GM23338 (cell line): ENCODE data around the gene CASQ1. TPM values are rescaled to one million over a fixed set of nuclear protein-coding genes. Genes with fewer than 3 reads are reported as not detected.

ENCODE experiments used
- ATAC-seq: fragments of 200-7000 bp; cut with Tn5 transposase; 3 replicates; pipeline ENCODE4 v1.9.1; 2020
- DNase-seq: peaks from one replicate; pipeline ENCODE4 v3.0.0-alpha.2; 2015; ENCODE audit warnings: low spot score
- H2AFZ ChIP-seq: fragments of 200-600 bp; sonication (generic); 2 replicates; pipeline ENCODE4 v1.8.0; 2016; ENCODE audit warnings: antibody characterized with exemption, mild to moderate bottlenecking, moderate library complexity
- H3F3A ChIP-seq: fragments of 200-600 bp; sonication (generic); replicated peaks from 2 replicates; pipeline ENCODE4 v1.8.0; 2017; ENCODE audit warnings: antibody characterized with exemption, mixed run types, low read depth
- H3K27ac ChIP-seq: fragments of 200-600 bp; sonication (generic); 2 replicates; pipeline ENCODE4 v1.6.1; 2016; ENCODE audit warnings: low read depth
- H3K27me3 ChIP-seq: fragments of 200-600 bp; sonication (generic); 2 replicates; pipeline ENCODE4 v1.8.0; 2016; ENCODE audit warnings: mild to moderate bottlenecking, mixed run types, moderate library complexity; ENCODE audit not compliant: insufficient read depth
- H3K36me3 ChIP-seq: fragments of 200-600 bp; sonication (generic); 2 replicates; pipeline ENCODE4 v1.8.0; 2016; ENCODE audit warnings: mild to moderate bottlenecking; ENCODE audit not compliant: insufficient read depth
- H3K4me1 ChIP-seq: fragments of 200-600 bp; sonication (generic); 2 replicates; pipeline ENCODE4 v1.8.0; 2016; ENCODE audit warnings: mild to moderate bottlenecking, moderate library complexity; ENCODE audit not compliant: insufficient read depth
- H3K4me2 ChIP-seq: fragments of 200-600 bp; sonication (generic); 2 replicates; pipeline ENCODE4 v1.7.1; 2017; ENCODE audit warnings: mixed run types
- H3K4me3 ChIP-seq: fragments of 200-600 bp; sonication (generic); 2 replicates; pipeline ENCODE4 v1.6.1; 2016; ENCODE audit warnings: mixed run types
- H3K79me2 ChIP-seq: fragments of 200-600 bp; sonication (generic); replicated peaks from 2 replicates; pipeline ENCODE4 v1.8.0; 2017; ENCODE audit warnings: mild to moderate bottlenecking; ENCODE audit not compliant: insufficient read depth
- H3K9me2 ChIP-seq: fragments of 200-600 bp; sonication (generic); 2 replicates; pipeline ENCODE4 v1.8.0; 2017; ENCODE audit not compliant: insufficient read depth
- H4K20me1 ChIP-seq: fragments of 200-600 bp; sonication (generic); replicated peaks from 2 replicates; pipeline ENCODE4 v1.8.0; 2017; ENCODE audit warnings: mild to moderate bottlenecking; ENCODE audit not compliant: insufficient read depth
- H3K27ac Mint-ChIP-seq: 2 replicates; pipeline ENCODE4 v1.8.0; 2020; ENCODE audit warnings: inconsistent platforms, mild to moderate bottlenecking, moderate library complexity, mixed read lengths
- H3K27me3 Mint-ChIP-seq: 3 replicates; pipeline ENCODE4 v1.8.0; 2022; ENCODE audit warnings: low read depth, mild to moderate bottlenecking, moderate library complexity, mixed read lengths, inconsistent platforms; ENCODE audit not compliant: insufficient read depth, poor library complexity
- H3K36me3 Mint-ChIP-seq: 3 replicates; pipeline ENCODE4 v1.8.0; 2021; ENCODE audit warnings: low read depth, mild to moderate bottlenecking, inconsistent platforms, moderate library complexity, mixed read lengths
- H3K4me1 Mint-ChIP-seq: 3 replicates; pipeline ENCODE4 v1.8.0; 2020; ENCODE audit warnings: mild to moderate bottlenecking, inconsistent platforms, mixed read lengths
- H3K4me3 Mint-ChIP-seq: 3 replicates; pipeline ENCODE4 v1.8.0; 2021; ENCODE audit warnings: moderate library complexity, mild to moderate bottlenecking, inconsistent platforms, mixed read lengths
- H3K9me3 Mint-ChIP-seq: 3 replicates; pipeline ENCODE4 v1.8.0; 2020; ENCODE audit warnings: moderate library complexity, mild to moderate bottlenecking, inconsistent platforms, mixed read lengths
- EZH2phosphoT487 ChIP-seq: fragments of 200-600 bp; sonication (generic); IDR thresholded peaks from one replicate; pipeline ENCODE4 v1.8.1; 2018; ENCODE audit warnings: antibody characterized with exemption; ENCODE audit not compliant: unreplicated experiment
- JUNB ChIP-seq: IDR thresholded peaks from one replicate; pipeline ENCODE4 v1.6.1; 2016; ENCODE audit warnings: antibody characterized with exemption; ENCODE audit not compliant: unreplicated experiment
- ZNF114 ChIP-seq: fragments of 250-450 bp; sonication (Bioruptor Pico); IDR thresholded peaks from 2 replicates; pipeline ENCODE4 v1.5.0; 2020; ENCODE audit warnings: mild to moderate bottlenecking, moderate library complexity
- polyA plus RNA-seq: library from polyadenylated mRNA; unstranded; fragments of >200 nt; fragmentation: Nextera tagmentation; extraction: Ambion mirVana; gene quantifications from 2 replicates; pipeline ENCODE4 v1.2.1, GENCODE V29; 2016
- total RNA-seq: library from RNA; depleted of rRNA; stranded (reverse); fragments of >200 nt; shearing (Covaris generic); gene quantifications from 2 replicates; pipeline ENCODE4 v1.2.3, GENCODE V29; 2014
- TF ChIP-seq, protein P1 (sequence below), 2 experiments: fragments of 200-600 bp in 1 of 2; sonication (generic) in 1 of 2; conservative IDR thresholded peaks; 2 replicates each; pipeline versions ENCODE4 v1.5.1 to v1.6.1; 2016 to 2017; ENCODE audit warnings: antibody characterized with exemption in 2 of 2, low read depth in 2 of 2, mild to moderate bottlenecking in 2 of 2, moderate library complexity in 1 of 2
- TF ChIP-seq, protein P2 (sequence below): fragments of 250-450 bp; sonication (Bioruptor Pico); IDR thresholded peaks from 2 replicates; pipeline ENCODE4 v1.5.0; 2020; ENCODE audit warnings: mild to moderate bottlenecking, moderate library complexity

CASQ1 gene
- total and polyA plus RNA-seq, 2 experiments from 2014 or later, result 1.1 to 2.8 TPM

DNA sequence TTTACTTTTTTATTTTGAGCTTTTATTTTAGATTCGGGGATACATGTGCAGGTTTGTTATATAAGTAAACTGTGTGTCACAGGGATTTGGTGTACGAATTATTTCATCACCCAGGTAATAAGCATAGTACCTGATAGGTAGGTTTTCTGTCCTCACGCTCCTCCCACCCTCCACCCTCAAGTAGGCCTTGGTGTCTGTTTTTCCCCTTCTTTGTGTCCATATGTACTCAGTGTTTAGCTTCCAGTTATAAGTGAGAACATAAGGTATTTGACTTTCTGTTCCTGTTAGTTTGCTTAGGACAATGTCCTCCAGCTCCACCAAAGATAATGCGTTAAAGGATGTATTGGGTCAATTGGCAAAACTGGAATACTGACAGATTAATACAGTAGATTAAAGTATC is 33.2 kb upstream of the CASQ1 start:
- Histone ChIP-seq H3F3A (no peaks in the 10 kb centered on the region), H3K4me2 (no peak overlapping the region), H3K27ac (no peak overlapping the region), H3K79me2 (no peaks in the 10 kb centered on the region), H3K36me3 (no peaks in the 10 kb centered on the region), H2AFZ (no peak overlapping the region), H3K27me3 (no peaks in the 10 kb centered on the region), H3K4me3 (no peak overlapping the region), H3K4me1 (no peaks in the 10 kb centered on the region; the same call in 1 of the 2 replicates), H4K20me1 (no peaks in the 10 kb centered on the region), H3K9me2 (0 out of 2 replicates have a peak, but pooled peaks cover 4% of the 10 kb centered on the region)
- DNase-seq (no peak), ATAC-seq (no peak)
- no peak overlapping the region for H3K27ac Mint-ChIP-seq
- H3K36me3 Mint-ChIP-seq, result no peaks in the 10 kb centered on the region
- peaks cover 9% of the 10 kb centered on the region for H3K27me3 Mint-ChIP-seq
- no peak overlapping the region for H3K4me3 Mint-ChIP-seq
- no peaks in the 10 kb centered on the region for H3K9me3 Mint-ChIP-seq
- TF ChIP-seq EZH2phosphoT487, result no peak
- no peak for TF ChIP-seq ZNF114 (CRISPR knock-in tag)
- no peak for TF ChIP-seq JUNB
- TF ChIP-seq, protein P1, sequence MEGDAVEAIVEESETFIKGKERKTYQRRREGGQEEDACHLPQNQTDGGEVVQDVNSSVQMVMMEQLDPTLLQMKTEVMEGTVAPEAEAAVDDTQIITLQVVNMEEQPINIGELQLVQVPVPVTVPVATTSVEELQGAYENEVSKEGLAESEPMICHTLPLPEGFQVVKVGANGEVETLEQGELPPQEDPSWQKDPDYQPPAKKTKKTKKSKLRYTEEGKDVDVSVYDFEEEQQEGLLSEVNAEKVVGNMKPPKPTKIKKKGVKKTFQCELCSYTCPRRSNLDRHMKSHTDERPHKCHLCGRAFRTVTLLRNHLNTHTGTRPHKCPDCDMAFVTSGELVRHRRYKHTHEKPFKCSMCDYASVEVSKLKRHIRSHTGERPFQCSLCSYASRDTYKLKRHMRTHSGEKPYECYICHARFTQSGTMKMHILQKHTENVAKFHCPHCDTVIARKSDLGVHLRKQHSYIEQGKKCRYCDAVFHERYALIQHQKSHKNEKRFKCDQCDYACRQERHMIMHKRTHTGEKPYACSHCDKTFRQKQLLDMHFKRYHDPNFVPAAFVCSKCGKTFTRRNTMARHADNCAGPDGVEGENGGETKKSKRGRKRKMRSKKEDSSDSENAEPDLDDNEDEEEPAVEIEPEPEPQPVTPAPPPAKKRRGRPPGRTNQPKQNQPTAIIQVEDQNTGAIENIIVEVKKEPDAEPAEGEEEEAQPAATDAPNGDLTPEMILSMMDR (conservative IDR thresholded peaks at IDR 0.05; ENCODE audit: low read depth in 2 of 2), result no peak
- TF ChIP-seq, protein P2, sequence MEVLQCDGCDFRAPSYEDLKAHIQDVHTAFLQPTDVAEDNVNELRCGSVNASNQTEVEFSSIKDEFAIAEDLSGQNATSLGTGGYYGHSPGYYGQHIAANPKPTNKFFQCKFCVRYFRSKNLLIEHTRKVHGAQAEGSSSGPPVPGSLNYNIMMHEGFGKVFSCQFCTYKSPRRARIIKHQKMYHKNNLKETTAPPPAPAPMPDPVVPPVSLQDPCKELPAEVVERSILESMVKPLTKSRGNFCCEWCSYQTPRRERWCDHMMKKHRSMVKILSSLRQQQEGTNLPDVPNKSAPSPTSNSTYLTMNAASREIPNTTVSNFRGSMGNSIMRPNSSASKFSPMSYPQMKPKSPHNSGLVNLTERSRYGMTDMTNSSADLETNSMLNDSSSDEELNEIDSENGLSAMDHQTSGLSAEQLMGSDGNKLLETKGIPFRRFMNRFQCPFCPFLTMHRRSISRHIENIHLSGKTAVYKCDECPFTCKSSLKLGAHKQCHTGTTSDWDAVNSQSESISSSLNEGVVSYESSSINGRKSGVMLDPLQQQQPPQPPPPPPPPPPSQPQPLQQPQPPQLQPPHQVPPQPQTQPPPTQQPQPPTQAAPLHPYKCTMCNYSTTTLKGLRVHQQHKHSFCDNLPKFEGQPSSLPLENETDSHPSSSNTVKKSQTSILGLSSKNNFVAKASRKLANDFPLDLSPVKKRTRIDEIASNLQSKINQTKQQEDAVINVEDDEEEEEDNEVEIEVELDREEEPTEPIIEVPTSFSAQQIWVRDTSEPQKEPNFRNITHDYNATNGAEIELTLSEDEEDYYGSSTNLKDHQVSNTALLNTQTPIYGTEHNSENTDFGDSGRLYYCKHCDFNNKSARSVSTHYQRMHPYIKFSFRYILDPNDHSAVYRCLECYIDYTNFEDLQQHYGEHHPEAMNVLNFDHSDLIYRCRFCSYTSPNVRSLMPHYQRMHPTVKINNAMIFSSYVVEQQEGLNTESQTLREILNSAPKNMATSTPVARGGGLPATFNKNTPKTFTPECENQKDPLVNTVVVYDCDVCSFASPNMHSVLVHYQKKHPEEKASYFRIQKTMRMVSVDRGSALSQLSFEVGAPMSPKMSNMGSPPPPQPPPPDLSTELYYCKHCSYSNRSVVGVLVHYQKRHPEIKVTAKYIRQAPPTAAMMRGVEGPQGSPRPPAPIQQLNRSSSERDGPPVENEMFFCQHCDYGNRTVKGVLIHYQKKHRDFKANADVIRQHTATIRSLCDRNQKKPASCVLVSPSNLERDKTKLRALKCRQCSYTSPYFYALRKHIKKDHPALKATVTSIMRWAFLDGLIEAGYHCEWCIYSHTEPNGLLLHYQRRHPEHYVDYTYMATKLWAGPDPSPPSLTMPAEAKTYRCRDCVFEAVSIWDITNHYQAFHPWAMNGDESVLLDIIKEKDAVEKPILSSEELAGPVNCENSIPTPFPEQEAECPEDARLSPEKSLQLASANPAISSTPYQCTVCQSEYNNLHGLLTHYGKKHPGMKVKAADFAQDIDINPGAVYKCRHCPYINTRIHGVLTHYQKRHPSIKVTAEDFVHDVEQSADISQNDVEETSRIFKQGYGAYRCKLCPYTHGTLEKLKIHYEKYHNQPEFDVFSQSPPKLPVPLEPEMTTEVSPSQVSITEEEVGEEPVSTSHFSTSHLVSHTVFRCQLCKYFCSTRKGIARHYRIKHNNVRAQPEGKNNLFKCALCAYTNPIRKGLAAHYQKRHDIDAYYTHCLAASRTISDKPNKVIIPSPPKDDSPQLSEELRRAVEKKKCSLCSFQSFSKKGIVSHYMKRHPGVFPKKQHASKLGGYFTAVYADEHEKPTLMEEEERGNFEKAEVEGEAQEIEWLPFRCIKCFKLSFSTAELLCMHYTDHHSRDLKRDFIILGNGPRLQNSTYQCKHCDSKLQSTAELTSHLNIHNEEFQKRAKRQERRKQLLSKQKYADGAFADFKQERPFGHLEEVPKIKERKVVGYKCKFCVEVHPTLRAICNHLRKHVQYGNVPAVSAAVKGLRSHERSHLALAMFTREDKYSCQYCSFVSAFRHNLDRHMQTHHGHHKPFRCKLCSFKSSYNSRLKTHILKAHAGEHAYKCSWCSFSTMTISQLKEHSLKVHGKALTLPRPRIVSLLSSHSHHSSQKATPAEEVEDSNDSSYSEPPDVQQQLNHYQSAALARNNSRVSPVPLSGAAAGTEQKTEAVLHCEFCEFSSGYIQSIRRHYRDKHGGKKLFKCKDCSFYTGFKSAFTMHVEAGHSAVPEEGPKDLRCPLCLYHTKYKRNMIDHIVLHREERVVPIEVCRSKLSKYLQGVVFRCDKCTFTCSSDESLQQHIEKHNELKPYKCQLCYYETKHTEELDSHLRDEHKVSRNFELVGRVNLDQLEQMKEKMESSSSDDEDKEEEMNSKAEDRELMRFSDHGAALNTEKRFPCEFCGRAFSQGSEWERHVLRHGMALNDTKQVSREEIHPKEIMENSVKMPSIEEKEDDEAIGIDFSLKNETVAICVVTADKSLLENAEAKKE (CRISPR knock-in tag), result no peak
- H3K4me1 Mint-ChIP-seq, result peaks cover 3% of the 10 kb centered on the region; the same call in 2 of the 3 replicates
